ENCODE data around the gene YES1. TPM values are rescaled to one million over a fixed set of nuclear protein-coding genes. Genes with fewer than 3 reads are reported as not detected.
A peak's percentile ranks its signal among the peaks of the same experiment; 100 is the strongest.
"Not testable (repeated sequence)": the region's sequence is repeated elsewhere in the genome, so short reads cannot be mapped to it uniquely, and the experiment has no call there.

The YES1 gene
- total and polyA plus RNA-seq, 8 donors, result 6.4 to 147 (median 36.6) TPM

GRCh38 chr18:741931-742512 is 70.0 kb downstream of the YES1 start:
- no peak for TF ChIP-seq POLR2AphosphoS5 (IDR thresholded peaks at IDR 0.05)
- TF ChIP-seq CTCF (IDR thresholded peaks at IDR 0.05), result peak in 5 of 7 experiments; percentile 65 to 79 (median 76)
- intact Hi-C loops (cut with DNase I; ENCODE audit: low total_unique reads), result loop anchor here (5.0 kb wide), 1 partner anchor 90 kb away; no protein-coding TSS in a partner anchor
- Histone ChIP-seq H3K27ac (no peak overlapping the region), H3K4me3 (no peak overlapping the region), H3K4me1 (no peaks in the 10 kb centered on the region), H3K9me3 (no peaks in the 10 kb centered on the region), H3K27me3 (no peaks in the 10 kb centered on the region), H3K36me3 (peaks cover 4 to 90% (median 73%) of the 10 kb centered on the region in 4 donors)
- peak in 1 of 2 donors; percentile 70 for DNase-seq

- Histone ChIP-seq H3K9me3 (no peaks in the 10 kb centered on the region), H3K4me1 (no peaks in the 10 kb centered on the region), H3K4me3 (no peak overlapping the region), H3K27ac (no peak overlapping the region), H3K36me3 (peaks cover 26 to 83% (median 66%) of the 10 kb centered on the region in 4 donors), H3K27me3 (no peaks in the 10 kb centered on the region)
- intact Hi-C loops (cut with DNase I; ENCODE audit: low total_unique reads), result no loop called here
- no peak for TF ChIP-seq POLR2A (IDR thresholded peaks at IDR 0.05)
- TF ChIP-seq POLR2AphosphoS5 (IDR thresholded peaks at IDR 0.05), result no peak
- TF ChIP-seq CTCF (IDR thresholded peaks at IDR 0.05), result no peak
- no peak for TF ChIP-seq EP300 (IDR thresholded peaks at IDR 0.05)
- WGBS, 5 donors, result 83 to 95% (median 86%) methylated on average over 3 of the region's 3 CpGs
- no peak for DNase-seq
Measured at GRCh38 chr18:732371-732770, 79.7 kb downstream of the YES1 start.

- intact Hi-C loops (cut with DNase I; ENCODE audit: low total_unique reads), result no loop called here
- no peak overlapping the region for H3K4me3 ChIP-seq
Measured at GRCh38 chr18:731185-731584, 80.9 kb downstream of the YES1 start.

GRCh38 chr18:730692-731091 is 81.3 kb downstream of the YES1 start:
- Histone ChIP-seq H3K27me3 (no peaks in the 10 kb centered on the region), H3K27ac (no peak overlapping the region), H3K4me1 (no peaks in the 10 kb centered on the region), H3K36me3 (peaks cover 15 to 71% (median 57%) of the 10 kb centered on the region in 4 donors), H3K9me3 (no peaks in the 10 kb centered on the region), H3K4me3 (no peak overlapping the region)
- intact Hi-C loops (cut with DNase I; ENCODE audit: low total_unique reads), result no loop called here
- no peak for TF ChIP-seq CTCF (IDR thresholded peaks at IDR 0.05)
- TF ChIP-seq POLR2A (IDR thresholded peaks at IDR 0.05), result no peak
- no peak for TF ChIP-seq EP300 (IDR thresholded peaks at IDR 0.05)
- no peak for TF ChIP-seq POLR2AphosphoS5 (IDR thresholded peaks at IDR 0.05)
- no peak for DNase-seq

More at GRCh38 chr18:731185-731584, 80.9 kb downstream of the YES1 start:
- no peaks in the 10 kb centered on the region for H3K4me1 ChIP-seq
- H3K27me3 ChIP-seq, result no peaks in the 10 kb centered on the region
- DNase-seq, result no peak
- TF ChIP-seq EP300 (IDR thresholded peaks at IDR 0.05) (no peak), POLR2A (IDR thresholded peaks at IDR 0.05) (no peak), POLR2AphosphoS5 (IDR thresholded peaks at IDR 0.05) (no peak), CTCF (IDR thresholded peaks at IDR 0.05) (no peak)
- H3K9me3 ChIP-seq, result no peaks in the 10 kb centered on the region
- H3K27ac ChIP-seq, result no peak overlapping the region
- H3K36me3 ChIP-seq, result peaks cover 20 to 71% (median 57%) of the 10 kb centered on the region in 4 donors

GRCh38 chr18:730120-730519 is 81.9 kb downstream of the YES1 start:
- H3K27me3 ChIP-seq; H3K4me3 ChIP-seq; intact Hi-C loops (cut with DNase I; ENCODE audit: low total_unique reads); DNase-seq; H3K4me1 ChIP-seq; H3K27ac ChIP-seq; H3K9me3 ChIP-seq: not testable (repeated sequence)
- H3K36me3 ChIP-seq, result peaks cover 9 to 67% (median 53%) of the 10 kb centered on the region in 4 donors
- 88 to 95% (median 94%) methylated on average over 5 of the region's 5 CpGs for WGBS, 5 donors
